Body of pancreas (tissue), 4 donors: Measurements from ENCODE around the gene UMAD1. TPM values are rescaled to one million over a fixed set of nuclear protein-coding genes. Genes with fewer than 3 reads are reported as not detected.

Experiments
- ATAC-seq: fragments of 150-250 bp; one replicate; pipeline ENCODE4 v1.9.1; 2016
- DNase-seq, 4 donors: peaks; one replicate each; pipeline ENCODE4 v3.0.0-alpha.2; 2019
- H3K27ac ChIP-seq, 4 donors: fragments of 200-600 bp; sonication (generic); 1 replicate in 3 of 4; 2 replicates in 1 of 4; pipeline versions ENCODE4 v1.5.1 to v1.6.1; 2016 to 2019; ENCODE audit warnings: mild to moderate bottlenecking in 1 of 4, mixed read lengths in 1 of 4, moderate library complexity in 1 of 4
- H3K27me3 ChIP-seq, 2 donors: fragments of 200-600 bp; sonication (generic); one replicate each; pipeline ENCODE4 v1.6.0; 2016; ENCODE audit warnings: mild to moderate bottlenecking in 1 of 2
- H3K36me3 ChIP-seq, 2 donors: fragments of 200-600 bp; sonication (generic); replicated peaks in 1 of 2; 2 replicates each; pipeline ENCODE4 v1.5.1; 2016; ENCODE audit warnings: low read depth in 2 of 2; ENCODE audit not compliant: insufficient read depth in 1 of 2
- H3K4me1 ChIP-seq: fragments of 200-600 bp; sonication (generic); one replicate; pipeline ENCODE4 v1.6.0; 2016
- H3K4me3 ChIP-seq, 2 donors: fragments of 200-600 bp; sonication (generic); 1 replicate in 1 of 2; 2 replicates in 1 of 2; pipeline ENCODE4 v1.5.1; 2016 to 2019
- H3K9me3 ChIP-seq, 3 donors: fragments of 200-600 bp; sonication (generic); 1 replicate in 2 of 3; 2 replicates in 1 of 3; pipeline ENCODE4 v1.5.1; 2016
- CTCF ChIP-seq, 7 experiments: fragments of 450-650 bp in 4 of 7; fragments of 200-600 bp in 3 of 7; sonication (generic) in 3 of 7; IDR thresholded peaks; one replicate each; pipeline ENCODE4 v1.5.1; 2016 to 2019; ENCODE audit warnings: antibody characterized with exemption in 7 of 7
- POLR2A ChIP-seq, 3 donors: fragments of 450-650 bp; IDR thresholded peaks; one replicate each; pipeline ENCODE4 v1.6.1; 2016; ENCODE audit warnings: antibody characterized with exemption in 3 of 3, mild to moderate bottlenecking in 2 of 3
- WGBS, 2 donors: methylation state at CpG; one replicate each; pipeline ENCODE4 v1.1.5; 2017; 5-methylcytosine and 5-hydroxymethylcytosine counted together
- intact Hi-C: fragments of 100-400 bp; cut with DNase I; formaldehyde crosslinking; loops from one replicate; pipeline ENCODE4 v1.15.1; 2023
- total RNA-seq, 2 donors: library from RNA; depleted of rRNA; stranded (reverse); fragments of >200 nt; gene quantifications; one replicate each; pipeline ENCODE4 v1.1.0, GENCODE V29; 2016

The UMAD1 gene
- total RNA-seq, 2 donors from 2014 or later, result 15.8 to 34.8 TPM

- H3K9me3 ChIP-seq, result no peaks in the 10 kb centered on the region
- no peaks in the 10 kb centered on the region for H3K27me3 ChIP-seq
- DNase-seq (no peak), ATAC-seq (no peak)
- no peaks in the 10 kb centered on the region for H3K36me3 ChIP-seq
- TF ChIP-seq CTCF (IDR thresholded peaks at IDR 0.05) (no peak), POLR2A (IDR thresholded peaks at IDR 0.05) (no peak)
- intact Hi-C loops, result no loop called here
- H3K4me1 ChIP-seq, result no peaks in the 10 kb centered on the region
- 92 to 94% methylated on average over 5 of the region's 5 CpGs for WGBS, 2 donors
- H3K4me3 ChIP-seq, result no peak overlapping the region
- H3K27ac ChIP-seq, result no peak overlapping the region
Observed at GRCh38 chr7:7720750-7721621, 80.4 kb downstream of the UMAD1 start.

GRCh38 chr7:7731732-7732131 lies 91.2 kb downstream of the UMAD1 start:
- Histone ChIP-seq H3K9me3 (no peaks in the 10 kb centered on the region), H3K27me3 (no peaks in the 10 kb centered on the region), H3K27ac (no peak overlapping the region), H3K4me1 (peaks cover 23% of the 10 kb centered on the region), H3K36me3 (no peaks in the 10 kb centered on the region), H3K4me3 (no peak overlapping the region)
- no peak for ATAC-seq
- intact Hi-C loops, result no loop called here
- no peak for DNase-seq
- TF ChIP-seq POLR2A (IDR thresholded peaks at IDR 0.05), result no peak
- no peak for TF ChIP-seq CTCF (IDR thresholded peaks at IDR 0.05)

GRCh38 chr7:7732621-7733281 lies 92.2 kb downstream of the UMAD1 start:
- no peaks in the 10 kb centered on the region for H3K9me3 ChIP-seq
- 63 to 68% methylated on average over 4 of the region's 4 CpGs for WGBS, 2 donors
- no peak overlapping the region for H3K27ac ChIP-seq
- H3K4me1 ChIP-seq, result peaks cover 26% of the 10 kb centered on the region
- no peaks in the 10 kb centered on the region for H3K27me3 ChIP-seq
- DNase-seq (no peak), ATAC-seq (no peak)
- TF ChIP-seq POLR2A (IDR thresholded peaks at IDR 0.05), result no peak
- TF ChIP-seq CTCF (IDR thresholded peaks at IDR 0.05), result no peak
- intact Hi-C loops, result no loop called here
- no peak overlapping the region for H3K4me3 ChIP-seq
- H3K36me3 ChIP-seq, result no peaks in the 10 kb centered on the region

- Histone ChIP-seq H3K36me3 (no peaks in the 10 kb centered on the region), H3K4me3 (no peak overlapping the region), H3K4me1 (peaks cover 31% of the 10 kb centered on the region), H3K27ac (no peak overlapping the region), H3K9me3 (no peaks in the 10 kb centered on the region), H3K27me3 (no peaks in the 10 kb centered on the region)
- DNase-seq, result no peak
- no peak for TF ChIP-seq CTCF (IDR thresholded peaks at IDR 0.05)
- no peak for TF ChIP-seq POLR2A (IDR thresholded peaks at IDR 0.05)
- no peak for ATAC-seq
- intact Hi-C loops, result no loop called here
- 88 to 96% methylated on average over 2 of the region's 2 CpGs for WGBS, 2 donors
Observed at GRCh38 chr7:7736671-7737070, 96.1 kb downstream of the UMAD1 start.
